HL-60 (cell line): ENCODE measurements around the gene KIF20B.

ENCODE experiments used
- TF ChIP-seq, protein P1 (sequence below): IDR thresholded peaks from one replicate; pipeline ENCODE4 v1.5.1; 2011; ENCODE audit warnings: low read length, control low read depth, inconsistent platforms; ENCODE audit not compliant: insufficient read depth
- TF ChIP-seq, protein P2 (sequence below): IDR thresholded peaks from 2 replicates; pipeline ENCODE4 v1.6.1; 2012; ENCODE audit warnings: low read depth; ENCODE audit not compliant: insufficient replicate concordance

DNA sequence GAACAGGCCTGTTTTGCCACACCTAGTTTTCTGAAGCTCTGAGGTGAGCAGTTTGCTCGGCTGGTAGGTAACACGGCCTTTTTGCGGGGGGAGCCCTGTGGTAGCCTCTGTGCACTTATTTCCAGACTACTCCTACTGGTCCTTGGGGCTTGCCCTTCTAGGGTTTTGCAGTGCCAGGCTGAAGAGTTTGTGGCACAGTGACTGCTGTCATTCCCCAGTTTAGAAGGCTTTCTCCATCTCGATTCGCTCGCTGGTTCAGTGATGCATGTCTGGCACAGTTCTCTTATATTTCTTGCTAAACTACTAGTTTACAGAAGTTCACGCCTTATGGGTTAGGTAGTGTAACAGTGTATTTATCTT, 711 bp downstream of the KIF20B start:
- TF ChIP-seq, protein P1, sequence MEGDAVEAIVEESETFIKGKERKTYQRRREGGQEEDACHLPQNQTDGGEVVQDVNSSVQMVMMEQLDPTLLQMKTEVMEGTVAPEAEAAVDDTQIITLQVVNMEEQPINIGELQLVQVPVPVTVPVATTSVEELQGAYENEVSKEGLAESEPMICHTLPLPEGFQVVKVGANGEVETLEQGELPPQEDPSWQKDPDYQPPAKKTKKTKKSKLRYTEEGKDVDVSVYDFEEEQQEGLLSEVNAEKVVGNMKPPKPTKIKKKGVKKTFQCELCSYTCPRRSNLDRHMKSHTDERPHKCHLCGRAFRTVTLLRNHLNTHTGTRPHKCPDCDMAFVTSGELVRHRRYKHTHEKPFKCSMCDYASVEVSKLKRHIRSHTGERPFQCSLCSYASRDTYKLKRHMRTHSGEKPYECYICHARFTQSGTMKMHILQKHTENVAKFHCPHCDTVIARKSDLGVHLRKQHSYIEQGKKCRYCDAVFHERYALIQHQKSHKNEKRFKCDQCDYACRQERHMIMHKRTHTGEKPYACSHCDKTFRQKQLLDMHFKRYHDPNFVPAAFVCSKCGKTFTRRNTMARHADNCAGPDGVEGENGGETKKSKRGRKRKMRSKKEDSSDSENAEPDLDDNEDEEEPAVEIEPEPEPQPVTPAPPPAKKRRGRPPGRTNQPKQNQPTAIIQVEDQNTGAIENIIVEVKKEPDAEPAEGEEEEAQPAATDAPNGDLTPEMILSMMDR, result no peak
- TF ChIP-seq, protein P2, sequence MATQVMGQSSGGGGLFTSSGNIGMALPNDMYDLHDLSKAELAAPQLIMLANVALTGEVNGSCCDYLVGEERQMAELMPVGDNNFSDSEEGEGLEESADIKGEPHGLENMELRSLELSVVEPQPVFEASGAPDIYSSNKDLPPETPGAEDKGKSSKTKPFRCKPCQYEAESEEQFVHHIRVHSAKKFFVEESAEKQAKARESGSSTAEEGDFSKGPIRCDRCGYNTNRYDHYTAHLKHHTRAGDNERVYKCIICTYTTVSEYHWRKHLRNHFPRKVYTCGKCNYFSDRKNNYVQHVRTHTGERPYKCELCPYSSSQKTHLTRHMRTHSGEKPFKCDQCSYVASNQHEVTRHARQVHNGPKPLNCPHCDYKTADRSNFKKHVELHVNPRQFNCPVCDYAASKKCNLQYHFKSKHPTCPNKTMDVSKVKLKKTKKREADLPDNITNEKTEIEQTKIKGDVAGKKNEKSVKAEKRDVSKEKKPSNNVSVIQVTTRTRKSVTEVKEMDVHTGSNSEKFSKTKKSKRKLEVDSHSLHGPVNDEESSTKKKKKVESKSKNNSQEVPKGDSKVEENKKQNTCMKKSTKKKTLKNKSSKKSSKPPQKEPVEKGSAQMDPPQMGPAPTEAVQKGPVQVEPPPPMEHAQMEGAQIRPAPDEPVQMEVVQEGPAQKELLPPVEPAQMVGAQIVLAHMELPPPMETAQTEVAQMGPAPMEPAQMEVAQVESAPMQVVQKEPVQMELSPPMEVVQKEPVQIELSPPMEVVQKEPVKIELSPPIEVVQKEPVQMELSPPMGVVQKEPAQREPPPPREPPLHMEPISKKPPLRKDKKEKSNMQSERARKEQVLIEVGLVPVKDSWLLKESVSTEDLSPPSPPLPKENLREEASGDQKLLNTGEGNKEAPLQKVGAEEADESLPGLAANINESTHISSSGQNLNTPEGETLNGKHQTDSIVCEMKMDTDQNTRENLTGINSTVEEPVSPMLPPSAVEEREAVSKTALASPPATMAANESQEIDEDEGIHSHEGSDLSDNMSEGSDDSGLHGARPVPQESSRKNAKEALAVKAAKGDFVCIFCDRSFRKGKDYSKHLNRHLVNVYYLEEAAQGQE, result no peak
